Lung (tissue), 12 donors: ENCODE data around the gene RGS10. TPM values are rescaled to one million over a fixed set of nuclear protein-coding genes. Genes with fewer than 3 reads are reported as not detected.
A peak's percentile ranks its signal among the peaks of the same experiment; 100 is the strongest.

ENCODE experiments used
- ATAC-seq: fragments of 200-7000 bp; cut with Tn5 transposase; one replicate; pipeline ENCODE4 v1.9.1; 2020; ENCODE audit warnings: moderate number of reproducible peaks; ENCODE audit not compliant: insufficient read depth, low FRiP score
- DNase-seq, 3 donors: peaks; one replicate each; pipeline ENCODE4 v3.0.0-alpha.2; 2013 to 2017
- H3K27ac ChIP-seq, 2 donors: one replicate each; pipeline ENCODE4 v1.5.1; 2013; ENCODE audit warnings: mild to moderate bottlenecking in 2 of 2, moderate library complexity in 2 of 2, control low read depth in 1 of 2, inconsistent platforms in 1 of 2, low read depth in 1 of 2, low read length in 1 of 2
- H3K27me3 ChIP-seq, 3 donors: one replicate each; pipeline ENCODE4 v1.5.1; 2013; ENCODE audit warnings: low read length in 2 of 3; ENCODE audit not compliant: control insufficient read depth in 3 of 3, insufficient read depth in 3 of 3
- H3K36me3 ChIP-seq, 4 donors: one replicate each; pipeline ENCODE4 v1.5.1; 2013; ENCODE audit warnings: low read length in 4 of 4, mild to moderate bottlenecking in 1 of 4, moderate library complexity in 1 of 4; ENCODE audit not compliant: control insufficient read depth in 4 of 4, insufficient read depth in 4 of 4
- H3K4me1 ChIP-seq, 5 donors: one replicate each; pipeline ENCODE4 v1.5.1; 2013; ENCODE audit warnings: low read length in 5 of 5, mild to moderate bottlenecking in 2 of 5, moderate library complexity in 1 of 5; ENCODE audit not compliant: control insufficient read depth in 5 of 5, insufficient read depth in 5 of 5
- H3K4me3 ChIP-seq: one replicate; pipeline ENCODE4 v1.5.1; 2013; ENCODE audit warnings: mild to moderate bottlenecking, control low read depth, moderate library complexity
- H3K9ac ChIP-seq, 2 donors: one replicate each; pipeline ENCODE4 v1.5.1; 2013; ENCODE audit warnings: low read length in 2 of 2, control low read depth in 1 of 2; ENCODE audit not compliant: insufficient read depth in 1 of 2
- H3K9me3 ChIP-seq, 4 donors: one replicate each; pipeline ENCODE4 v1.5.1; 2013; ENCODE audit warnings: low read length in 3 of 4, mild to moderate bottlenecking in 1 of 4, moderate library complexity in 1 of 4; ENCODE audit not compliant: control insufficient read depth in 4 of 4, insufficient read depth in 3 of 4
- WGBS, 2 donors: extraction: QIAGEN DNeasy Blood & Tissue Kit; methylation state at CpG; one replicate each; pipeline ENCODE4 v1.1.7; 2013; 5-methylcytosine and 5-hydroxymethylcytosine counted together
- polyA plus RNA-seq, 2 donors: library from polyadenylated mRNA; stranded (reverse); fragments of 200-250 nt; gene quantifications; one replicate each; pipeline ENCODE4 v1.2.1, GENCODE V29; 2013
- total RNA-seq, 2 donors: library from RNA; depleted of rRNA in 1 of 2; stranded (reverse); fragments of >200 nt in 1 of 2; gene quantifications; one replicate each; pipeline ENCODE4 v1.2.1, GENCODE V29; 2014 to 2021
- TF ChIP-seq, protein P1 (sequence below): IDR thresholded peaks from 2 replicates; pipeline ENCODE4 v1.5.1; 2012; ENCODE audit warnings: mild to moderate bottlenecking; ENCODE audit errors: control extremely low read depth, extremely low read depth
- donor health status: control.
- donor health status: control.
- donor health status: Bipolar disorder and iron deficiency.
- donor health status: healthy.
- donor health status: DM: yes; HTN: yes; CAD: no.

RGS10 gene
- total and polyA plus RNA-seq, 4 donors: 17.0 to 43.4 (median 29.8) TPM

DNA sequence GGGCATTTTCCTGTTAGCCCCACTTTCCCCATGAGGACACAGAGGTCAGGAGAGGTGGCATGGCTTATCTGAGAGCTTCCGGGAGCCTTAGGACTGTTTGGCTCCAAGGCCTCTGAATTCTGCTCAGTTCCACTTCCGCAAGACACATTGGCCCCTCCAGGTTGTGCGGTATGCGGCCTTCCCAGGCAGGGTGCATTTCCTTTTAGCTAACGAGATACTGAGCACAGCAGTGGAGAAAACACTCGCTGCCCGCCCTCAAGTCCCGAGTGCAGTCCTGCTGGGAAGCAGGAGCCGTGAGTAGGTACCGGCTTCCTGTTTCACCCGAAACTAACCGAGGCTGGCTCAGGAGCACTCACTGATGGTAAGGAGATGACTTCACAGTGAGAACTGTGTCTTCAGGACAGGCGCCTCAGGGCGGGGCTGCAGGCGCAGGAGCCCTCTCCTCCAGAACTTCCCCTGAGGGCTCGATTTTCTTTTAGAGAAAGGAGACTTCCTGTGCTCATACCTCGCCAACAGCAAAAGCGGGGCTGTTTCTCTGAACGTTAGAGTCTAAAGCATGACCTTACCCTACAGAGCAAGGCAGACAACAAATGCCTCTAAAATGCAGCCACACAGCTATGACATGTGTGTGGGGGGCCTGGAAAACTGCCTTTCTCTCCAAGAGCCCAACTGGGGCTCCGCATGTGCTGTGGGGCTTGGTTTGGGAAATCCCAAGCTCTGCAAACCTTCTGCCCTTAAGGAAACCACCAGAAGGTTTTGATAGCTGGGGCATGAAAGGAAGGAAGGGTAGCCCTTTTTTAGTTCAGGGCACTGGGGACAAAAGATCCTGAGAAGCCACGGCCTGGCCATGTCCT is 25.9 kb downstream of the RGS10 start:
- 21 to 45% methylated on average over 21 of the region's 21 CpGs for WGBS, 2 donors
- no peaks in the 10 kb centered on the region for H3K27me3 ChIP-seq
- peak overlapping the region in 1 of 2 donors; percentile 35 for H3K27ac ChIP-seq
- peaks cover 0 to under 1% (median 0%) of the 10 kb centered on the region in 4 donors for H3K9me3 ChIP-seq
- peaks cover 0 to under 1% (median 0%) of the 10 kb centered on the region in 4 donors for H3K36me3 ChIP-seq
- peak; percentile 45 for ATAC-seq
- no peak for DNase-seq
- H3K4me3 ChIP-seq: no peak overlapping the region
- peaks cover 0 to 6% (median 4%) of the 10 kb centered on the region in 5 donors for H3K4me1 ChIP-seq
- TF ChIP-seq, protein P1, sequence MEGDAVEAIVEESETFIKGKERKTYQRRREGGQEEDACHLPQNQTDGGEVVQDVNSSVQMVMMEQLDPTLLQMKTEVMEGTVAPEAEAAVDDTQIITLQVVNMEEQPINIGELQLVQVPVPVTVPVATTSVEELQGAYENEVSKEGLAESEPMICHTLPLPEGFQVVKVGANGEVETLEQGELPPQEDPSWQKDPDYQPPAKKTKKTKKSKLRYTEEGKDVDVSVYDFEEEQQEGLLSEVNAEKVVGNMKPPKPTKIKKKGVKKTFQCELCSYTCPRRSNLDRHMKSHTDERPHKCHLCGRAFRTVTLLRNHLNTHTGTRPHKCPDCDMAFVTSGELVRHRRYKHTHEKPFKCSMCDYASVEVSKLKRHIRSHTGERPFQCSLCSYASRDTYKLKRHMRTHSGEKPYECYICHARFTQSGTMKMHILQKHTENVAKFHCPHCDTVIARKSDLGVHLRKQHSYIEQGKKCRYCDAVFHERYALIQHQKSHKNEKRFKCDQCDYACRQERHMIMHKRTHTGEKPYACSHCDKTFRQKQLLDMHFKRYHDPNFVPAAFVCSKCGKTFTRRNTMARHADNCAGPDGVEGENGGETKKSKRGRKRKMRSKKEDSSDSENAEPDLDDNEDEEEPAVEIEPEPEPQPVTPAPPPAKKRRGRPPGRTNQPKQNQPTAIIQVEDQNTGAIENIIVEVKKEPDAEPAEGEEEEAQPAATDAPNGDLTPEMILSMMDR: no peak
- H3K9ac ChIP-seq: no peak overlapping the region

DNA sequence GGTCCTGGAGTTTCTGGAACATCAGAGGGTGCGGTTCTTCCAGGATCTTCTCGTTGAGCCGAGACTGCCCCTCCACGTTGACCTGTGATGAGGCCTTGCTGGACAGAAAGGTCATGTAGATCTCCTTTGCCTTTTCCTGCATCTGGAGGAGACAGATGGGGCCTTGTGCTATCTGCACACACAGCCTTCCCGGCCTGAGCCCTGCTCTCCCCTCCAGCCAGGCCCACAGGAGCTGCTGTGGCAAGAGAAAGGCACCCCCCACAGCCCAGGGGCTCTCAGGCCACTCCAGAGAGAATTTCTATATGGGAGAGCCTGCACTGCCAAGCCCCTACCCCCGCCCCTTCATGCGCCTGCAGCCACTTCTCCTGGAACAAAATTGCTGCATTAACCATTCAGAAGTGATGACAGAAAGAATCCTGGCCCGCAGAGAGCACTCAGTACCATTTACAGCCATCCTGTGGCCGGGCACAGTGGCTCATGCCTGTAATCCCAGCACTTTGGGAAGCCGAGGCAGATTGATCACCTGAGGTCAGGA is 26.9 kb downstream of the RGS10 start:
- DNase-seq (no peak), ATAC-seq (no peak)
- Histone ChIP-seq H3K4me1 (peaks cover 0 to 6% (median 4%) of the 10 kb centered on the region in 5 donors), H3K27ac (no peak overlapping the region), H3K9me3 (peaks cover 0 to 1% (median 0%) of the 10 kb centered on the region in 4 donors), H3K9ac (no peak overlapping the region), H3K36me3 (peaks cover 0 to 1% (median 0%) of the 10 kb centered on the region in 4 donors), H3K4me3 (no peak overlapping the region), H3K27me3 (no peaks in the 10 kb centered on the region)
- TF ChIP-seq, protein P1: no peak
- WGBS, 2 donors: 94 to 96% methylated on average over 10 of the region's 10 CpGs

DNA sequence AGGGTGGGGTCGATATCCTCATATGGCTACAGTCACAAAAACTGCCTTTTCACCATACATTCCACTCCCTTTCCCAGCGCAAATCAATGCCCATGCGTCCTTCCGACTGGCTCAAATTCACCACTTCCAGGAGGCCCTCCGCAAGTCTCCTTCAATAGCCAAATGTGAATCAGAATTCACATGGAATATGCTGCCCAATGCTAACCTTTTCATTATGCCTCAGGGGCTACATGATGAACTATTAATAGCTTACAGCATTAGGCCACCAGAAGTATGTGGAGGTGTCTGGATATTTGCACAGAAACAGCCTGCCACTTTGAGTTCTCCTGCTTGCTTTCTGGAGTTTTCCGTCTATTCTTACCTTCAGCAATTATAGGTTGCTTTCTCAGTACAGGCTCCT is 27.7 kb downstream of the RGS10 start:
- Histone ChIP-seq H3K27me3 (no peaks in the 10 kb centered on the region), H3K9ac (no peak overlapping the region), H3K27ac (no peak overlapping the region), H3K4me1 (peaks cover 0 to 6% (median 4%) of the 10 kb centered on the region in 5 donors), H3K9me3 (peaks cover 0 to 1% (median 0%) of the 10 kb centered on the region in 4 donors), H3K4me3 (no peak overlapping the region), H3K36me3 (peaks cover 0 to 1% (median 0%) of the 10 kb centered on the region in 4 donors)
- TF ChIP-seq, protein P1: no peak
- DNase-seq (no peak), ATAC-seq (no peak)
- 98% methylated on average over 6 of the region's 6 CpGs for whole genome bisulfite sequencing, 2 donors
